Measurements from ENCODE around the gene EIF4A3. TPM values are rescaled to one million over a fixed set of nuclear protein-coding genes. Genes with fewer than 3 reads are reported as not detected.

Gene EIF4A3
- total RNA-seq, 4 donors from 2014 or later: 69.0 to 112 (median 94.7) TPM

DNA sequence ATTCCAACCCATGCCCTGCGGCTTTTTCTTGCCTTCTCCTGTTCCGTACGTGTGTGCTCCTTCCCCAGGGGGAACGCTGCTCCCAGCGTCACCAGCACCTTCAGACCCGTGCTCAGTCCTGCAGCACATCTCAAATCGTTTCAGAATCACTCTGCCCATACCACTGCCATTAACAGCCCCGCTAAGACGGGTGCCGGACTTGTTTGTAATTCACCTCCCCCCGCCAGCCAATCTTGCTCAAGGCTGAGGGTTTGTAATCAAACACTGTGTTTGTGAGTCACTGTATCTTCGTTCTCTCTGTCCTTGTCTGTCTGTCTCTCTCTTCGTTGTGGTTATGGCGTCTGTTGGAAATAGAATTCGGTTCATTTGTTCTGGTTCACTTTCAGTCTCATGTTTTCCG is 40.2 kb upstream of the EIF4A3 start:
- H3K9me3 ChIP-seq: no peaks in the 10 kb centered on the region
- peak overlapping the region; percentile 62 to 82 (median 74) for H3K27ac ChIP-seq
- peaks cover 18 to 48% (median 24%) of the 10 kb centered on the region in 3 donors for H3K4me1 ChIP-seq
- intact Hi-C loops (cut with DNase I): no loop called here
- H3K27me3 ChIP-seq: peaks cover 0 to 2% (median 0%) of the 10 kb centered on the region in 4 donors
- 44 to 53% methylated on average over 16 of the region's 16 CpGs for WGBS, 2 donors
- H3K36me3 ChIP-seq: peaks cover 0 to 21% (median 0%) of the 10 kb centered on the region in 3 donors
- no peak for DNase-seq
- TF ChIP-seq CTCF (IDR thresholded peaks at IDR 0.05) (no peak), POLR2A (IDR thresholded peaks at IDR 0.05) (no peak)
- H3K4me3 ChIP-seq: peak overlapping the region in 3 of 4 donors; percentile 21 to 50 (median 31)

- H3K27me3 ChIP-seq: peaks cover 0 to 3% (median 0%) of the 10 kb centered on the region in 4 donors
- H3K27ac ChIP-seq: no peak overlapping the region
- H3K4me1 ChIP-seq: peaks cover 10 to 38% (median 19%) of the 10 kb centered on the region in 3 donors
- no peak overlapping the region for H3K4me3 ChIP-seq
- 84 to 89% methylated on average over 5 to 7 of the region's 9 CpGs for whole genome bisulfite sequencing, 2 donors
- H3K36me3 ChIP-seq: peaks cover 0 to 23% (median 0%) of the 10 kb centered on the region in 3 donors
- TF ChIP-seq CTCF (IDR thresholded peaks at IDR 0.05): no peak
- no peak for TF ChIP-seq POLR2A (IDR thresholded peaks at IDR 0.05)
- H3K9me3 ChIP-seq: no peaks in the 10 kb centered on the region
- intact Hi-C loops (cut with DNase I): no loop called here
- no peak for DNase-seq
These were observed 39.0 kb upstream of the EIF4A3 start for GRCh38 chr17:80185968-80186367.

DNA sequence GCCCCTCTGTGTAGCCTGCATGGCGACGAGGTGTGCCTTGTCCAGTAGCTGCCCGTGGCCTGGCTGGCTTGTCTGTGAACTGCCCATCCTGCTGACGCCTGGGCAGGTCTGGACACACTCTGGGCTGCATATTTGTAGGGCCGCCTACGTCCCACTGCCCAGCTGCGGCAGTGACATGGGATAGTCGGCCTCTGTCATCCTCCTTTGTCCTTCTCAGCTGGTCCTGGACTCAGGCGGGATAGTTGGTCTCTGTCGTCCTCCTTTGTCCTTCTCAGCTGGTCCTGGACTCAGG is 37.4 kb upstream of the EIF4A3 start:
- intact Hi-C loops (cut with DNase I): no loop called here
- Histone ChIP-seq H3K9me3 (no peaks in the 10 kb centered on the region), H3K27ac (no peak overlapping the region), H3K4me3 (no peak overlapping the region), H3K27me3 (peaks cover 0 to 3% (median 0%) of the 10 kb centered on the region in 4 donors), H3K36me3 (peaks cover 0 to 33% (median 0%) of the 10 kb centered on the region in 3 donors), H3K4me1 (peaks cover 10 to 28% (median 18%) of the 10 kb centered on the region in 3 donors)
- WGBS, 2 donors: 69 to 91% methylated on average over 9 of the region's 10 CpGs
- no peak for TF ChIP-seq CTCF (IDR thresholded peaks at IDR 0.05)
- no peak for TF ChIP-seq POLR2A (IDR thresholded peaks at IDR 0.05)
- no peak for DNase-seq

DNA sequence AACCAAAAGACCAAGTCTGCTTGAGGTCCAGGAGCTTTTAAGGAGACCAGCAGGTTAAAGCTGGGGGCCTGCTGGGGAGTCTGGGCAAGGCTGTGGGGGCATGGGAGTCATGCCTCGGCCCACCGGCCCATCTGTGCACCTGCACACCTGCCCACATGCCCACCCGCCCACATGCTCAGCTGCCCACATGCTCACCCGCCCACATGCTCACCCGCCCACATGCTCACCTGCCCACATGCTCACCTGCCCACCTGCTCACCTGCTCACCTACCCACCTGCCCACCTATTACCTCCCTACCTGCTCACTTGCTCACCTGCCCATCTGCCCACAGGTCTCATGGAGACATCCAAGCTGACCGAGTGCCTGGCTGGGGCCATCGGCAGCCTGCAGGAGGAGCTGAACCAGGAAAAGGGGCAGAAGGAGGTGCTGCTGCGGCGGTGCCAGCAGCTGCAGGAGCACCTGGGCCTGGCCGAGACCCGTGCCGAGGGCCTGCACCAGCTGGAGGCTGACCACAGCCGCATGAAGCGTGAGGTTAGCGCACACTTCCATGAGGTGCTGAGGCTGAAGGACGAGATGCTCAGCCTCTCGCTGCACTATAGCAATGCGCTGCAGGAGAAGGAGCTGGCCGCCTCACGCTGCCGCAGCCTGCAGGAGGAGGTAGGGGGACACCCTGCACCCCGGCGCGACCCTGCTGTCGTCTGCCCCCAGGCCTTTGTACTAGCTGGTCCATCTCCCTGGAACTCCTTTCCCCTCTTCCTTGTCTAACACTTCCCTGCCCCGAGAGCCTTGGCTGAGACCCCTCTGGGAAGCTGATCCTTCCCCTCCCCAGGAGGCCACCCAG is 36.9 kb upstream of the EIF4A3 start:
- peaks cover 0 to 38% (median 0%) of the 10 kb centered on the region in 3 donors for H3K36me3 ChIP-seq
- 75 to 86% methylated on average over 16 to 23 of the region's 26 CpGs for WGBS, 2 donors
- no peaks in the 10 kb centered on the region for H3K9me3 ChIP-seq
- intact Hi-C loops (cut with DNase I): no loop called here
- no peak overlapping the region for H3K4me3 ChIP-seq
- peaks cover 10 to 25% (median 18%) of the 10 kb centered on the region in 3 donors for H3K4me1 ChIP-seq
- H3K27ac ChIP-seq: no peak overlapping the region
- no peak for DNase-seq
- TF ChIP-seq POLR2A (IDR thresholded peaks at IDR 0.05): no peak
- TF ChIP-seq CTCF (IDR thresholded peaks at IDR 0.05): no peak
- H3K27me3 ChIP-seq: peaks cover 0 to 3% (median 0%) of the 10 kb centered on the region in 4 donors

GRCh38 chr17:80182845-80183223 is 35.9 kb upstream of the EIF4A3 start:
- intact Hi-C loops (cut with DNase I): no loop called here

More at GRCh38 chr17:80182845-80183223, 35.9 kb upstream of the EIF4A3 start:
- peaks cover 0 to 3% (median 0%) of the 10 kb centered on the region in 4 donors for H3K27me3 ChIP-seq
- H3K4me3 ChIP-seq: no peak overlapping the region
- H3K36me3 ChIP-seq: peaks cover 0 to 40% (median 0%) of the 10 kb centered on the region in 3 donors
- peaks cover 2 to 16% (median 10%) of the 10 kb centered on the region in 3 donors for H3K4me1 ChIP-seq
- TF ChIP-seq POLR2A (IDR thresholded peaks at IDR 0.05) (no peak), CTCF (IDR thresholded peaks at IDR 0.05) (no peak)
- no peak overlapping the region for H3K27ac ChIP-seq
- 87% methylated on average over 6 of the region's 12 CpGs; no CpG with 5 or more reads in 1 of the 2 donors for WGBS, 2 donors
- no peaks in the 10 kb centered on the region for H3K9me3 ChIP-seq
- DNase-seq: no peak

Measured in esophagus squamous epithelium (tissue), 5 donors.